Fibroblast of peridontal ligament (primary cell): Measurements from ENCODE around the gene ZDHHC21.

Experiments used
- DNase-seq: peaks from one replicate; pipeline ENCODE4 v3.0.0-alpha.2; 2010; ENCODE audit errors: extremely low read depth

Gene ZDHHC21

GRCh38 chr9:14616188-14616982, 76.8 kb downstream of the ZDHHC21 start:
- DNase-seq: peak; percentile 79

- DNase-seq: no peak
Measured at GRCh38 chr9:14608540-14608939, 84.7 kb downstream of the ZDHHC21 start.

- DNase-seq: no peak
Measured at GRCh38 chr9:14597171-14597799, 95.9 kb downstream of the ZDHHC21 start.

- DNase-seq: no peak
Measured at GRCh38 chr9:14593406-14593805, 99.8 kb downstream of the ZDHHC21 start.

GRCh38 chr9:14591411-14591810, 101.8 kb downstream of the ZDHHC21 start:
- DNase-seq: no peak

GRCh38 chr9:14585730-14586473, 107.3 kb downstream of the ZDHHC21 start:
- no peak for DNase-seq

- no peak for DNase-seq
Measured at GRCh38 chr9:14584571-14584970, 108.7 kb downstream of the ZDHHC21 start.

GRCh38 chr9:14578030-14578429, 115.2 kb downstream of the ZDHHC21 start:
- DNase-seq: no peak

GRCh38 chr9:14574173-14574572, 119.1 kb downstream of the ZDHHC21 start:
- DNase-seq: no peak

- DNase-seq: no peak
Measured at GRCh38 chr9:14573319-14573718, 119.9 kb downstream of the ZDHHC21 start.

- no peak for DNase-seq
Measured at GRCh38 chr9:14565352-14566016, 127.7 kb downstream of the ZDHHC21 start.

GRCh38 chr9:14563902-14564624, 129.2 kb downstream of the ZDHHC21 start:
- DNase-seq: no peak

GRCh38 chr9:14561929-14562405, 131.3 kb downstream of the ZDHHC21 start:
- DNase-seq: no peak
